GM19438 (cell line): ENCODE measurements around the gene MAU2.

ENCODE experiments used
- ATAC-seq: cut with Tn5 transposase; IDR thresholded peaks from one replicate; pipeline ENCODE4 v1.9.1; 2021; ENCODE audit warnings: low read depth; ENCODE audit not compliant: unreplicated experiment

The MAU2 gene

GRCh38 chr19:19320361-19321140, at the start of gene MAU2, which contains the start of gene SUGP1:
MAU2 (plus strand) TSS chr19:19320829; CDS start chr19:19320860, 31 bp downstream.
SUGP1 (minus strand) TSS chr19:19320509; CDS start chr19:19320496, 13 bp downstream.
- ATAC-seq, result peak; percentile 86

- ATAC-seq, result no peak
Measured at GRCh38 chr19:19271828-19272599, 48.6 kb upstream of the MAU2 start.

GRCh38 chr19:19274146-19274545, 46.5 kb upstream of the MAU2 start:
- ATAC-seq, result no peak

- no peak for ATAC-seq
Measured at GRCh38 chr19:19274716-19275565, 45.7 kb upstream of the MAU2 start.

- ATAC-seq, result no peak
Measured at GRCh38 chr19:19276386-19276785, 44.2 kb upstream of the MAU2 start.

GRCh38 chr19:19276851-19277250, 43.8 kb upstream of the MAU2 start:
- no peak for ATAC-seq

- no peak for ATAC-seq
Measured at GRCh38 chr19:19278315-19278714, 42.3 kb upstream of the MAU2 start.

- no peak for ATAC-seq
Measured at GRCh38 chr19:19279062-19279612, 41.5 kb upstream of the MAU2 start.

- ATAC-seq, result no peak
Measured at GRCh38 chr19:19279853-19280252, 40.8 kb upstream of the MAU2 start.

GRCh38 chr19:19280561-19280960, 40.1 kb upstream of the MAU2 start:
- ATAC-seq, result no peak

- ATAC-seq, result no peak
Measured at GRCh38 chr19:19285686-19286085, 34.9 kb upstream of the MAU2 start.

GRCh38 chr19:19292607-19293006, 28.0 kb upstream of the MAU2 start:
- no peak for ATAC-seq

GRCh38 chr19:19294914-19295313, 25.7 kb upstream of the MAU2 start:
- no peak for ATAC-seq

GRCh38 chr19:19296953-19297689, 23.5 kb upstream of the MAU2 start:
- no peak for ATAC-seq

- no peak for ATAC-seq
Measured at GRCh38 chr19:19297759-19298158, 22.9 kb upstream of the MAU2 start.

- no peak for ATAC-seq
Measured at GRCh38 chr19:19300613-19301012, 20.0 kb upstream of the MAU2 start.

- no peak for ATAC-seq
Measured at GRCh38 chr19:19303411-19303810, 17.2 kb upstream of the MAU2 start.

GRCh38 chr19:19304186-19304965, 16.3 kb upstream of the MAU2 start:
- ATAC-seq, result no peak

GRCh38 chr19:19305066-19305465, 15.6 kb upstream of the MAU2 start:
- no peak for ATAC-seq
